Measurements from ENCODE around the gene TCF19.
"Not testable (repeated sequence)": the region's sequence is repeated elsewhere in the genome, so short reads cannot be mapped to it uniquely, and the experiment has no call there.

Gene TCF19

DNA sequence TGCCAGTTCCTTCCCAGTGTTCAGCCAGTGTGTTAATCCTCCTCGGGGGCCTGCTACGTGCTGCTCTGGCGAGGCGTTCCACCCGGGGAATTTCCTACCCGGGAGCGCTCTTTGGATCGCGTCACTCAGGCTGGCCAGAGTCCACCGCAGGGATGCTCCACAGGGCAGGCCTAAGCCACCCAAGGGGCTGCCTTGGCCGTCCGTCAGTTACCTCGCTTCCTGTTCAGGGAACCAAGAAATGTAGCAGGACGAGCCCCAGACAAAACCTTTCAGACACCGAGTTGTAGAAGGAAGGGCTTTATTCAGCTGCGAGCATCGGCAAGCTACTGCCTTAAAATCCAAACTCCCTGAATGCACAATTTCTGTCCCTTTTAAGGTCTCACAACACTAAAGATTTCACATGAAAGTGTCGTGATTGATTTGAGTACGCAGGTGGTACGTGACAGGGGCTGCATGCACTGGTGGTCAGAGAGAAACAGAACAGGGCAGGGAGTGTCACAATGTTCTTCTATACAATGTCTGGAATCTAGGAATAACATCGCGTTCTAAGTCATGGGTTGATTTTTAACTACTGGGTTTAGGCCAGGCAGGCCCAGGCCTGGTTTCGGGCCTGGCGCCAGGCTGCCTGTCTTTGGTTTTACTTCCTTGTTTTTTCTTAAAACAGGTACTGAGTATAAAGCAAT, 27.8 kb downstream of the TCF19 start:
- DNase-seq, result no peak

DNA sequence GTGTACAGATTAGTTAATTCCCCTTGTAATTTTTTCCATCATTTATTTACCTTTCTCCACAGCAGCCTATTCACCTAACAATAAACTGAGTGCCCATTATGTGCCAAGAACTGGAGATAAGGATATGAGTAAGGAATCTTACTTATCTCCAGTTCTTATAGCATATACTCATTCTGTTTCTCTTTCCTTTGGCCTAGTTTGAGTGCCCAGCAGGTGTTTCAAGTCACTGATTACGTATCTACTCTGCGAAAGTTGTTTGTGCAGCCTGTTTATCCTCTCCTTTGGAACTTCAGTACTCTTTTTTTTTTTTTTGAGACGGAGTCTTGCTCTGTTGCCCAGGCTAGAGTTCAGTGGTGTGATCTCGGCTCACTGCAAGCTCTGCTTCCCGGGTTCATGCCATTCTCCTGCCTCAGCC, 29.4 kb downstream of the TCF19 start:
- no peak for DNase-seq

DNA sequence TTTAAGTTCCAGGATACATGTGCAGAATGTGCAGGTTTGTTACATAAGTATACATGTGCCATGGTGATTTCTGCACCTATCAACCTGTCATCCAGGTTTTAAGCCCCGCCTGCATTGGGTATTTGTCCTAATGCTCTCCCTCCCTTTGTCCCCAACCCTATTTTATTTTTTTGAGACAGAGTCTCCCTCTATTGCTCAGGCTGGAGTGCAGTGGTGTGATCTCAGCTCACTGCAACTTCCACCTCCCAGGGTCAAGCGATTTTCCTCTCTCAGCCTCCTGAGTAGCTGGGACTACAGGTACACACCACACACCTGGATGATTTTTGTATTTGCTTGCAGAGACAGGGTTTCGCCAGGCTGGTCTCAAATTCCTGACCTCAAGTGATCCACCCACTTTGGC, 30.8 kb downstream of the TCF19 start:
- not testable (repeated sequence) for DNase-seq

- no peak for DNase-seq
Measured at GRCh38 chr6:31190488-31190887, 32.1 kb downstream of the TCF19 start.

GRCh38 chr6:31192431-31193105, 34.2 kb downstream of the TCF19 start:
- DNase-seq, result peak; percentile 69

- DNase-seq, result no peak
Measured at GRCh38 chr6:31193206-31193605, 34.8 kb downstream of the TCF19 start.

DNA sequence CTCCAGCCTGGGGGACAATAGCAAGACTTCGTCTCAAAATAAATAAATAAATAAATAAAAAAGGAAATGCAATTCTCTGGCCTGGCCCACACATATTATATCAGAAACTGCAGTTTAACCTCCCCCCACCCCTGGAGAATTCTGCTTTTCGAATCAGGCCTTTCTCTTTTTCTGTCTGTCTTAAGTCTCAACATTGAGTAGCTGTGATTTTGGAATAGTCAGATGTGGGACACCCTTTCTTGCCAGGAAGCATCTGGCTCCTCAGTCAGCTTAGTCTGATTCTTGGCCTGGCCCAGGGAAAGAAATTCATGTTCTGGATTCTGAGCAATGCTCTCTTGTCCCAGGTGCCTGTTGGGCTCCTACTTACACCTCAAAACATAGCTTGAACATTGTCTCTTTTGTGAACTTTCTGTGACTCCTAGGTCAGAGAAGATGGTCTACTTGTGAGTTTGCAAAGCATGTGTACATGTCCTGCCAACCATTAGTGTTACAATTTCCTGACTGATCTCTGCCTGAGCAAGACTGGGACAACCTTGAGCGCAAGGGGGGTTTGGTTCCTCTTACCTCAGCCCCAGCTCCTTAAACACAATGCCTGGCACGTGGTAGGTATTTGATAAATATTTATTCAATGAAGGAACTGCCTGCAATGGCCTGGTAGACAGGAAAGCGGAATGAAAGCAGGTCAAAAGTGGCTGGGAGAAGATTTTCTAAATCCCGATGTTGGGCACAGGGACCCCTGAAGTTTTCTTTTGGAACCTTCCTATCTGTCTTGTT, 35.9 kb downstream of the TCF19 start:
- DNase-seq, result no peak

DNA sequence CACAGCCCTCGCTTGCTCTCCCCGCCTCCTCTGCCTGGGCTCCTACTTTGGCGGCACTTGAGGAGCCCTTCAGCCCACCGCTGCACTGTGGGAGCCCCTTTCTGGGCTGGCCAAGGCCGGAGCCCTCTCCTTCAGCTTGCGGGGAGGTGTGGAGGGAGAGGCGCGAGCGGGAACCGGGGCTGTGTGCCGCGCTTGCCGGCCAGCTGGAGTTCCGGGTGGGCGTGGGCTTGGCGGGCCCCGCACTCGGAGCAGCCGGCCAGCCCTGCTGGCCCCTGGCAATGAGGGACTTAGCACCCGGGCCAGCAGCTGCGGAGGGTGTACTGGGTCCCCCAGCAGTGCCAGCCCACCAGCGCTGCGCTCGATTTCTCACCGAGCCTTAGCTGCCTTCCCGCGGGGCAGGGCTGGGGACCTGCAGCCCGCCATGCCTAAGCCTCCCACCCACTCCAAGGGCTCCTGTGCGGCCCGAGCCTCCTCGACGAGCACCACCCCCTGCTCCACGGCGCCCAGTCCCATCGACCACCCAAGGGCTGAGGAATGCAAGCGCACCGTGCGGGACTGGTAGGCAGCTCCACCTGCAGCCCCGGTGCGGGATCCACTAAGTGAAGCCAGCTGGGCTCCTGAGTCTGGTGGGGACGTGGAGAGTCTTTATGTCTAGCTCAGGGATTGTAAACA, 37.1 kb downstream of the TCF19 start:
- DNase-seq, result not testable (repeated sequence)

- DNase-seq, result not testable (repeated sequence)
Measured at GRCh38 chr6:31196251-31197022, 38.0 kb downstream of the TCF19 start.

- DNase-seq, result peak; percentile 79
Measured at GRCh38 chr6:31197559-31198305, 39.3 kb downstream of the TCF19 start.

GRCh38 chr6:31199105-31199452, 40.7 kb downstream of the TCF19 start:
- not testable (repeated sequence) for DNase-seq

GRCh38 chr6:31202259-31203166, 44.1 kb downstream of the TCF19 start:
- DNase-seq, result no peak

- DNase-seq, result peak; percentile 72
Measured at GRCh38 chr6:31203345-31203979, 45.1 kb downstream of the TCF19 start.

DNA sequence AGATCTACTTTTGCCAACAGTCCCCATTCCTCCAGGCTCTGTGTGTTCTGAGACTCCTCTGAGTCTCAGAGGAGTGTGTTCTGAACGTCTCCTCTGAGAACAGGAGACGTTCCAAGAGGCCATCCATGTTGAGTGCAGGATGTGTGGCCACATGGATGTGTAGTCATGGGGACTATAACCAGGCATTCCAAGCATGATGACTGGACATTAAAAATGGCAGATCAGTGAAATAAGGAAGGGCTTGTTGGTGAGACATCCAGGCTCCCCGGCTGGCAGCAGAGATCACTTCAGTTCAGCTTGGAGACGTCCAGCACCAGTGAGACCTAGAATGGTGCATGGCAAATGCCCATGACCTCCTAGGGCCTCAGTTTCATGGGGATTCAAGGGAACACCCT, 46.4 kb downstream of the TCF19 start:
- DNase-seq, result peak; percentile 14

DNA sequence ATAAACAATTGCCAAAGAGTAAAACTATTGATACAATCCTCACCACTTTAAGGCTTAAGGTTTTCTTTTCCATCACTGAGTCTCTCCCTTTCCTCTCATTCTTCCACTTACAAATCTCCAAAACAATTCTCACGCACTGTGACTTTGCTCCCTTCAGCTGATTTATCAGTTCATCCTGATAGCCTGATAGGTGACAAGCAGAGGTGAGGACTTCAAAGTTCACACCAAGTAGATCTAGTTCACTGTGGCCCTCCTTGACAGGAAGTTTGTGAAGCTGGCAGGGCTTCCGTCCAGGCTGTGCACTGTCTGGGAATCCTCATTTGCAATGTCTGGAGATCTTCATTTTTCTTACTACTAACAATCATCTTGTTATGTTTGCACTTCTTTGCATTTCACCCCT, 47.2 kb downstream of the TCF19 start:
- no peak for DNase-seq

GRCh38 chr6:31208506-31208905, 50.1 kb downstream of the TCF19 start:
- no peak for DNase-seq

GRCh38 chr6:31209137-31209536, 50.7 kb downstream of the TCF19 start:
- no peak for DNase-seq

GRCh38 chr6:31210123-31210522, 51.7 kb downstream of the TCF19 start:
- DNase-seq, result no peak

GRCh38 chr6:31210741-31211532, 52.5 kb downstream of the TCF19 start:
- no peak for DNase-seq

Measured in fibroblast of skin of right biceps (primary cell).